H1 (cell line): Measurements from ENCODE around the gene MGAT4B. TPM values are rescaled to one million over a fixed set of nuclear protein-coding genes. Genes with fewer than 3 reads are reported as not detected.

Experiments used
- CREB1 ChIP-seq: IDR thresholded peaks from 2 replicates; pipeline ENCODE4 v1.6.1; 2012; ENCODE audit warnings: inconsistent platforms
- CTBP2 ChIP-seq: IDR thresholded peaks from 2 replicates; pipeline ENCODE4 v1.7.0; 2011; ENCODE audit warnings: borderline replicate concordance, mild to moderate bottlenecking, moderate library complexity, mixed read lengths, low read length; ENCODE audit not compliant: insufficient read depth, insufficient read length
- E2F6 ChIP-seq: IDR thresholded peaks from 2 replicates; pipeline ENCODE4 v1.6.1; 2012; ENCODE audit warnings: inconsistent platforms
- EP300 ChIP-seq, 2 experiments: IDR thresholded peaks; 1 replicate in 1 of 2; 2 replicates in 1 of 2; pipeline ENCODE4 v1.6.1; 2011 to 2012; ENCODE audit warnings: low read depth in 2 of 2, low read length in 2 of 2, mild to moderate bottlenecking in 2 of 2, borderline replicate concordance in 1 of 2, inconsistent platforms in 1 of 2, moderate library complexity in 1 of 2
- JUND ChIP-seq: IDR thresholded peaks from 2 replicates; pipeline ENCODE4 v1.6.1; 2011; ENCODE audit warnings: mild to moderate bottlenecking, improper control_type of control experiment, low read length
- PHF8 ChIP-seq: fragments of 200-600 bp; sonication (generic); conservative IDR thresholded peaks from 2 replicates; pipeline ENCODE4 v1.7.1; 2012; ENCODE audit warnings: low read depth, mild to moderate bottlenecking, inconsistent platforms, low read length, moderate library complexity
- POLR2AphosphoS5 ChIP-seq: IDR thresholded peaks from 2 replicates; pipeline ENCODE4 v1.6.1; 2011; ENCODE audit warnings: low read depth, low read length
- RFX5 ChIP-seq: IDR thresholded peaks from 2 replicates; pipeline ENCODE4 v1.6.1; 2011; ENCODE audit warnings: low read depth, low read length, improper control_type of control experiment, borderline replicate concordance
- ZNF274 ChIP-seq: IDR thresholded peaks from 2 replicates; pipeline ENCODE4 v1.7.0; 2012; ENCODE audit warnings: low read length, borderline replicate concordance; ENCODE audit errors: extremely low read depth
- polyA plus RNA-seq, 7 experiments: library from polyadenylated mRNA; depleted of rRNA in 3 of 7; stranded (reverse) in 5 of 7; unstranded in 2 of 7; fragments of >200 nt in 5 of 7; fragments of 200-250 nt in 2 of 7; gene quantifications; 1 replicate in 5 of 7; 2 replicates in 1 of 7; 4 replicates in 1 of 7; pipeline versions ENCODE4 v1.2.1 to v1.2.3, GENCODE V29; 2011 to 2013; ENCODE audit warnings: missing spikeins in 2 of 7, mixed read lengths in 2 of 7
- total RNA-seq: library from RNA; stranded (reverse); fragmentation: NEBNext Ultra II Directional; extraction: Animal tissue kit (Norgen Biotek cat#: 25700); gene quantifications from 2 replicates; pipeline ENCODE4 v1.2.1, GENCODE V29; 2021

Gene MGAT4B
- total and polyA plus RNA-seq, 2 of the 8 experiments (the other 6 are each of a cell fraction or from before 2014, with no cell fraction given), result 116 to 128 TPM

GRCh38 chr5:179824745-179825112 lies 18.1 kb upstream of the MGAT4B start (continued):
- TF ChIP-seq CREB1, result no peak
- no peak for TF ChIP-seq POLR2AphosphoS5
- TF ChIP-seq PHF8, result no peak
- no peak for TF ChIP-seq ZNF274
- TF ChIP-seq RFX5, result no peak
- TF ChIP-seq JUND, result no peak
- no peak for TF ChIP-seq CTBP2
- no peak for TF ChIP-seq EP300 (IDR thresholded peaks at IDR 0.05; ENCODE audit: borderline replicate concordance in 1 of 2, low read depth in 2 of 2, low read length in 2 of 2)
- TF ChIP-seq E2F6, result no peak
- TF ChIP-seq, all 59 proteins: peak for 0
